H1 (cell line): ENCODE results near the gene RHO.

Source experiments
- ATF3 ChIP-seq: IDR thresholded peaks from 2 replicates; pipeline ENCODE4 v1.6.1; 2011; ENCODE audit warnings: low read depth, mild to moderate bottlenecking, low read length; ENCODE audit not compliant: insufficient read depth
- CBX5 ChIP-seq: fragments of 300-800, 300-1000 bp; sonication (generic); IDR thresholded peaks from 2 replicates; pipeline ENCODE4 v1.7.1; 2016; ENCODE audit warnings: antibody characterized with exemption, low read length, low read depth
- CTCF ChIP-seq, 3 experiments: IDR thresholded peaks; 1 replicate in 2 of 3; 2 replicates in 1 of 3; pipeline versions ENCODE4 v1.5.1 to v1.6.1; 2011; ENCODE audit warnings: low read length in 3 of 3, mild to moderate bottlenecking in 3 of 3, inconsistent platforms in 2 of 3, low read depth in 1 of 3, moderate library complexity in 1 of 3; ENCODE audit not compliant: insufficient read depth in 1 of 3; ENCODE audit errors: control extremely low read depth in 1 of 3
- EP300 ChIP-seq, 2 experiments: IDR thresholded peaks; 1 replicate in 1 of 2; 2 replicates in 1 of 2; pipeline ENCODE4 v1.6.1; 2011 to 2012; ENCODE audit warnings: low read depth in 2 of 2, low read length in 2 of 2, mild to moderate bottlenecking in 2 of 2, borderline replicate concordance in 1 of 2, inconsistent platforms in 1 of 2, moderate library complexity in 1 of 2
- EZH2 ChIP-seq: fragments of 200-600 bp; sonication (generic); IDR thresholded peaks from 2 replicates; pipeline ENCODE4 v1.7.1; 2012; ENCODE audit warnings: low read depth, mild to moderate bottlenecking, moderate library complexity, low read length, inconsistent platforms; ENCODE audit not compliant: severe bottlenecking
- GTF2F1 ChIP-seq: IDR thresholded peaks from 2 replicates; pipeline ENCODE4 v1.6.1; 2012; ENCODE audit warnings: low read depth, low read length, improper control_type of control experiment, borderline replicate concordance
- JUND ChIP-seq: IDR thresholded peaks from 2 replicates; pipeline ENCODE4 v1.6.1; 2011; ENCODE audit warnings: mild to moderate bottlenecking, improper control_type of control experiment, low read length
- MAFK ChIP-seq: IDR thresholded peaks from 2 replicates; pipeline ENCODE4 v1.6.1; 2012; ENCODE audit warnings: low read depth, mild to moderate bottlenecking, improper control_type of control experiment, low read length
- POLR2A ChIP-seq, 2 experiments: IDR thresholded peaks; 1 replicate in 1 of 2; 2 replicates in 1 of 2; pipeline ENCODE4 v1.6.1; 2011; ENCODE audit warnings: low read depth in 2 of 2, low read length in 2 of 2, mild to moderate bottlenecking in 2 of 2; ENCODE audit errors: control extremely low read depth in 1 of 2
- POLR2AphosphoS5 ChIP-seq: IDR thresholded peaks from 2 replicates; pipeline ENCODE4 v1.6.1; 2011; ENCODE audit warnings: low read depth, low read length
- RAD21 ChIP-seq, 2 experiments: IDR thresholded peaks in 1 of 2; conservative IDR thresholded peaks in 1 of 2; 2 replicates each; pipeline ENCODE4 v1.6.1; 2011; ENCODE audit warnings: low read depth in 2 of 2, low read length in 2 of 2, improper control_type of control experiment in 1 of 2, inconsistent platforms in 1 of 2, mild to moderate bottlenecking in 1 of 2, moderate library complexity in 1 of 2
- SIN3A ChIP-seq, 2 experiments: IDR thresholded peaks in 1 of 2; conservative IDR thresholded peaks in 1 of 2; 2 replicates each; pipeline ENCODE4 v1.6.1; 2011 to 2012; ENCODE audit warnings: low read length in 2 of 2, improper control_type of control experiment in 1 of 2, low read depth in 1 of 2, mild to moderate bottlenecking in 1 of 2
- SIX5 ChIP-seq: IDR thresholded peaks from 2 replicates; pipeline ENCODE4 v1.6.1; 2011; ENCODE audit warnings: mild to moderate bottlenecking, low read depth, low read length
- TAF1 ChIP-seq: IDR thresholded peaks from 2 replicates; pipeline ENCODE4 v1.6.1; 2011; ENCODE audit warnings: mild to moderate bottlenecking, low read depth, low read length

- no peak for TF ChIP-seq POLR2AphosphoS5
- no peak for TF ChIP-seq CTCF (IDR thresholded peaks at IDR 0.05; ENCODE audit: control extremely low read depth in 1 of 3, insufficient read depth in 1 of 3, low read depth in 1 of 3, low read length in 3 of 3)
- no peak for TF ChIP-seq MAFK
- TF ChIP-seq GTF2F1 = no peak
- no peak for TF ChIP-seq ATF3
- no peak for TF ChIP-seq CBX5
- no peak for TF ChIP-seq EZH2
- no peak for TF ChIP-seq EP300 (IDR thresholded peaks at IDR 0.05; ENCODE audit: borderline replicate concordance in 1 of 2, low read depth in 2 of 2, low read length in 2 of 2)
- no peak for TF ChIP-seq POLR2A (IDR thresholded peaks at IDR 0.05; ENCODE audit: control extremely low read depth in 1 of 2, low read depth in 2 of 2, low read length in 2 of 2)
- no peak for TF ChIP-seq SIN3A (conservative IDR thresholded peaks at IDR 0.05 in 1 of 2, IDR thresholded peaks at IDR 0.05 in 1 of 2; ENCODE audit: low read depth in 1 of 2, low read length in 2 of 2)
- TF ChIP-seq SIX5 = no peak
- TF ChIP-seq JUND = no peak
- TF ChIP-seq RAD21 (IDR thresholded peaks at IDR 0.05 in 1 of 2, conservative IDR thresholded peaks at IDR 0.05 in 1 of 2; ENCODE audit: low read depth in 2 of 2, low read length in 2 of 2) = no peak
- no peak for TF ChIP-seq TAF1
Measured at GRCh38 chr3:129553719-129554118, 25.3 kb downstream of the RHO start.
